Endothelial cell of umbilical vein (primary cell): ENCODE data around the gene AQR. TPM values are rescaled to one million over a fixed set of nuclear protein-coding genes. Genes with fewer than 3 reads are reported as not detected.

Experiments used
- BruUV-seq: library from RNA; stranded (reverse); fragments of 400-500 nt; replicated peaks from 2 replicates; lab custom pipeline; 2021; lab: Mats Ljungman, UMichigan
- CTCF ChIA-PET: fragments of 300-600, 350-600 bp; sonication (Branson Sonifier 250); formaldehyde crosslinking; loops from one replicate; lab custom pipeline; 2021; ENCODE audit warnings: antibody characterized with exemption, inconsistent platforms; lab: Charles Lee
- POLR2A ChIA-PET: fragments of 300-600, 350-600 bp; sonication (Branson Sonifier 250); formaldehyde crosslinking; loops from one replicate; lab custom pipeline; 2021; ENCODE audit warnings: antibody characterized with exemption, inconsistent platforms; lab: Charles Lee
- DNase-seq: peaks from one replicate; pipeline ENCODE4 v3.0.0-alpha.2; 2011; ENCODE audit warnings: low read depth, low spot score
- FAIRE-seq: peaks from 2 replicates; lab custom pipeline; 2011; peaks lifted over from hg19 to GRCh38; lab: Jason Lieb, UNC
- H2AFZ ChIP-seq: 2 replicates; pipeline ENCODE4 v1.6.0; 2012; ENCODE audit warnings: low read depth, low read length, control low read depth, inconsistent platforms
- H3K27ac ChIP-seq: 2 replicates; pipeline ENCODE4 v1.5.1; 2011; ENCODE audit warnings: low read depth, mild to moderate bottlenecking, control low read depth, low read length, moderate library complexity; ENCODE audit not compliant: insufficient read depth
- H3K27me3 ChIP-seq, 2 experiments: 2 replicates each; pipeline versions ENCODE4 v1.6.0 to v1.6.1; 2011; ENCODE audit warnings: low read length in 2 of 2, mixed read lengths in 1 of 2; ENCODE audit not compliant: control insufficient read depth in 2 of 2, insufficient read depth in 2 of 2
- H3K36me3 ChIP-seq, 2 experiments: 2 replicates in 1 of 2; 3 replicates in 1 of 2; pipeline ENCODE4 v1.5.1; 2011; ENCODE audit warnings: low read length in 2 of 2, mild to moderate bottlenecking in 1 of 2, moderate library complexity in 1 of 2; ENCODE audit not compliant: control insufficient read depth in 2 of 2, insufficient read depth in 2 of 2; ENCODE audit errors: extremely low read depth in 1 of 2
- H3K4me1 ChIP-seq: 3 replicates; pipeline ENCODE4 v1.5.1; 2011; ENCODE audit warnings: mild to moderate bottlenecking, low read length; ENCODE audit not compliant: control insufficient read depth, insufficient read depth; ENCODE audit errors: extremely low read depth
- H3K4me2 ChIP-seq: 2 replicates; pipeline ENCODE4 v1.6.1; 2011; ENCODE audit warnings: low read length, control low read depth, mixed read lengths; ENCODE audit not compliant: insufficient read depth
- H3K4me3 ChIP-seq, 3 experiments: fragments of 200-600 bp in 1 of 3; sonication (generic), shearing (Covaris generic) in 1 of 3; replicated peaks in 1 of 3; 2 replicates each; pipeline ENCODE4 v1.5.1; 2011 to 2016; ENCODE audit warnings: control low read depth in 3 of 3, low read length in 3 of 3, mild to moderate bottlenecking in 2 of 3, inconsistent platforms in 1 of 3, low read depth in 1 of 3, moderate library complexity in 1 of 3; ENCODE audit not compliant: insufficient read depth in 1 of 3
- H3K79me2 ChIP-seq: 2 replicates; pipeline ENCODE4 v1.6.0; 2012; ENCODE audit warnings: low read length, inconsistent platforms; ENCODE audit not compliant: control insufficient read depth, insufficient read depth
- H3K9ac ChIP-seq: replicated peaks from 2 replicates; pipeline ENCODE3; 2011; ENCODE audit warnings: low read length, control low read depth; ENCODE audit not compliant: insufficient read depth; ENCODE audit errors: extremely low read depth
- H3K9me1 ChIP-seq: replicated peaks from 3 replicates; pipeline ENCODE4 v1.6.0; 2011; ENCODE audit warnings: mild to moderate bottlenecking, low read length; ENCODE audit not compliant: control insufficient read depth, insufficient read depth; ENCODE audit errors: extremely low read depth
- H3K9me3 ChIP-seq: replicated peaks from 2 replicates; pipeline ENCODE4 v1.5.1; 2012; ENCODE audit warnings: low read length, inconsistent platforms; ENCODE audit not compliant: control insufficient read depth, insufficient read depth
- H4K20me1 ChIP-seq: replicated peaks from 2 replicates; pipeline ENCODE3; 2011; ENCODE audit warnings: mild to moderate bottlenecking, low read length; ENCODE audit not compliant: control insufficient read depth, insufficient read depth; ENCODE audit errors: extremely low read depth
- EZH2 ChIP-seq: IDR thresholded peaks from 2 replicates; pipeline ENCODE4 v1.6.1; 2012; ENCODE audit warnings: borderline replicate concordance, low read depth, mild to moderate bottlenecking, moderate library complexity, low read length, inconsistent platforms; ENCODE audit not compliant: severe bottlenecking
- FOS ChIP-seq: IDR thresholded peaks from 2 replicates; pipeline ENCODE4 v1.6.1; 2011; ENCODE audit warnings: mild to moderate bottlenecking, low read length, moderate library complexity, borderline replicate concordance; ENCODE audit not compliant: insufficient read depth
- GATA2 ChIP-seq: IDR thresholded peaks from 2 replicates; pipeline ENCODE4 v1.7.0; 2011; ENCODE audit warnings: low read depth, mild to moderate bottlenecking, moderate library complexity, mixed read lengths, low read length; ENCODE audit not compliant: insufficient read length, insufficient read depth
- JUN ChIP-seq: IDR thresholded peaks from 2 replicates; pipeline ENCODE4 v1.6.1; 2011; ENCODE audit warnings: borderline replicate concordance, low read depth; ENCODE audit not compliant: insufficient read length, insufficient read depth
- MYC ChIP-seq: IDR thresholded peaks from one replicate; pipeline ENCODE4 v1.6.1; 2011; ENCODE audit warnings: mild to moderate bottlenecking, low read depth, low read length
- POLR2A ChIP-seq: IDR thresholded peaks from 2 replicates; pipeline ENCODE4 v1.6.1; 2012; ENCODE audit warnings: low read depth, mild to moderate bottlenecking, control low read depth, low read length
- POLR2AphosphoS5 ChIP-seq: IDR thresholded peaks from 2 replicates; pipeline ENCODE4 v1.6.1; 2012; ENCODE audit warnings: low read depth, mild to moderate bottlenecking, control low read depth, low read length, moderate library complexity; ENCODE audit not compliant: insufficient read depth
- dilution Hi-C: fragments of 300-500 bp; cut with MboI; formaldehyde crosslinking; loops from one replicate; pipeline ENCODE4 v1.15.0; 2019; ENCODE audit warnings: low sequenced_read_pairs; ENCODE audit not compliant: extremely low pct_ligation_motif_present
- intact Hi-C: fragments of 100-400 bp; cut with micrococcal nuclease; formaldehyde crosslinking; loops from one replicate; pipeline ENCODE4 v1.10.0; 2022
- polyA plus RNA-seq, 4 experiments: library from polyadenylated mRNA; depleted of rRNA in 3 of 4; stranded (reverse) in 3 of 4; unstranded in 1 of 4; fragments of >200 nt; gene quantifications; 2 replicates each; pipeline versions ENCODE4 v1.2.1 to v1.2.3, GENCODE V29; 2011 to 2012; ENCODE audit warnings: missing spikeins in 1 of 4
- total RNA-seq: library from RNA; stranded (reverse); gene quantifications from 2 replicates; pipeline ENCODE4 v1.2.3, GENCODE V29; 2021
- TF ChIP-seq, protein P1 (sequence below): IDR thresholded peaks from 2 replicates; pipeline ENCODE4 v1.6.1; 2011; ENCODE audit not compliant: insufficient read depth, insufficient read length
- TF ChIP-seq, protein P2 (sequence below), 2 donors: IDR thresholded peaks; 1 replicate in 1 of 2; 2 replicates in 1 of 2; pipeline ENCODE4 v1.5.1; 2011; ENCODE audit warnings: low read length in 2 of 2, mild to moderate bottlenecking in 2 of 2, moderate library complexity in 2 of 2, control low read depth in 1 of 2, inconsistent platforms in 1 of 2, low read depth in 1 of 2; ENCODE audit not compliant: insufficient read depth in 1 of 2; ENCODE audit errors: extremely low read depth in 1 of 2

AQR gene
- total and polyA plus RNA-seq, 2 donors (not counting 3 experiments of a cell fraction or from before 2014, with no cell fraction given) = 18.7 to 37.5 TPM

DNA sequence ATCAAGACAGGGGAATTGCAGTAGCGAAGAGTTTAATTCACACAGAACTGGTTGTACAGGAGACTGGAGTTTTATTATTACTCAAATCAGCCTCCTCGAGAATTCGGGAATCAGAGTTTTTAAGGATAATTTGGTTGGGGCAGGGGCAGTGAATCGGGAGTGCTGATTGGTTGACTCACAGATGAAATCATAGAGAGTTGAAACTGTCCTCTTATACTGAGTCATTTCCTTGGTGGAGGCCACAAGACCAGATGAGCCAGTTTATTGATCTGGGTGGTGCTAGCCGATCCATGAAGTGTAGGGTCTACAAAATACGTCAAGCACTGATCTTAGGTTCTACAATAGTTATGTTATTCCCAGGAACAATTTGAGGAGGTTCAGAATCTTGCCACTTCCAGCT is 23.9 kb upstream of the AQR start:
- FAIRE-seq (no peak), DNase-seq (no peak)
- Histone ChIP-seq H3K27ac (no peak overlapping the region), H4K20me1 (no peaks in the 10 kb centered on the region), H3K9me3 (no peaks in the 10 kb centered on the region), H3K4me1 (peaks cover 5% of the 10 kb centered on the region), H3K4me3 (no peak overlapping the region), H2AFZ (no peak overlapping the region), H3K9ac (no peak overlapping the region), H3K79me2 (no peaks in the 10 kb centered on the region), H3K4me2 (no peak overlapping the region), H3K36me3 (no peaks in the 10 kb centered on the region), H3K27me3 (peaks cover 0 to 4% of the 10 kb centered on the region in 2 experiments), H3K9me1 (no peaks in the 10 kb centered on the region)
- CTCF ChIA-PET = interaction anchor here (0.6 to 1.8 kb wide), 2 partner anchors 13 to 24 kb away, joined by 3 to 5 read pairs; partner anchors contain the start of gene AQR
- POLR2A ChIA-PET = no interaction called here
- intact Hi-C loops (no loop called here), dilution Hi-C loops (no loop called here)
- TF ChIP-seq POLR2AphosphoS5 (no peak), FOS (no peak), JUN (no peak), MYC (no peak), EZH2 (no peak), GATA2 (no peak), POLR2A (no peak)
- TF ChIP-seq, protein P1, sequence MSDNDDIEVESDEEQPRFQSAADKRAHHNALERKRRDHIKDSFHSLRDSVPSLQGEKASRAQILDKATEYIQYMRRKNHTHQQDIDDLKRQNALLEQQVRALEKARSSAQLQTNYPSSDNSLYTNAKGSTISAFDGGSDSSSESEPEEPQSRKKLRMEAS = no peak
- TF ChIP-seq, protein P2, sequence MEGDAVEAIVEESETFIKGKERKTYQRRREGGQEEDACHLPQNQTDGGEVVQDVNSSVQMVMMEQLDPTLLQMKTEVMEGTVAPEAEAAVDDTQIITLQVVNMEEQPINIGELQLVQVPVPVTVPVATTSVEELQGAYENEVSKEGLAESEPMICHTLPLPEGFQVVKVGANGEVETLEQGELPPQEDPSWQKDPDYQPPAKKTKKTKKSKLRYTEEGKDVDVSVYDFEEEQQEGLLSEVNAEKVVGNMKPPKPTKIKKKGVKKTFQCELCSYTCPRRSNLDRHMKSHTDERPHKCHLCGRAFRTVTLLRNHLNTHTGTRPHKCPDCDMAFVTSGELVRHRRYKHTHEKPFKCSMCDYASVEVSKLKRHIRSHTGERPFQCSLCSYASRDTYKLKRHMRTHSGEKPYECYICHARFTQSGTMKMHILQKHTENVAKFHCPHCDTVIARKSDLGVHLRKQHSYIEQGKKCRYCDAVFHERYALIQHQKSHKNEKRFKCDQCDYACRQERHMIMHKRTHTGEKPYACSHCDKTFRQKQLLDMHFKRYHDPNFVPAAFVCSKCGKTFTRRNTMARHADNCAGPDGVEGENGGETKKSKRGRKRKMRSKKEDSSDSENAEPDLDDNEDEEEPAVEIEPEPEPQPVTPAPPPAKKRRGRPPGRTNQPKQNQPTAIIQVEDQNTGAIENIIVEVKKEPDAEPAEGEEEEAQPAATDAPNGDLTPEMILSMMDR (IDR thresholded peaks at IDR 0.05; ENCODE audit: extremely low read depth in 1 of 2, insufficient read depth in 1 of 2, low read depth in 1 of 2, low read length in 2 of 2) = no peak
- no TSS peak for BruUV-seq
